ENCODE results near the gene CALY. TPM values are rescaled to one million over a fixed set of nuclear protein-coding genes. Genes with fewer than 3 reads are reported as not detected.

Gene CALY
- total RNA-seq, 1 experiment from 2014 or later: 0.47 TPM

GRCh38 chr10:133275684-133276092 is 61.0 kb downstream of the CALY start:
- no peak for ATAC-seq

GRCh38 chr10:133274751-133275683 is 61.7 kb downstream of the CALY start:
- Histone ChIP-seq H3K4me1 (ENCODE audit: control insufficient read depth in 1 of 2, insufficient read depth in 2 of 2, low read length in 2 of 2) (no peaks in the 10 kb centered on the region), H3K27ac (ENCODE audit: low read depth, low read length) (no peak overlapping the region), H3K9ac (ENCODE audit: low read length) (no peak overlapping the region), H2AFZ (ENCODE audit: low read depth, low read length, poor library complexity, severe bottlenecking) (no peak overlapping the region), H3K9me3 (ENCODE audit: control insufficient read depth in 1 of 2, insufficient read depth in 1 of 2, low read depth in 1 of 2, low read length in 2 of 2) (no peaks in the 10 kb centered on the region), H4K20me1 (ENCODE audit: insufficient read depth) (no peaks in the 10 kb centered on the region), H3K27me3 (ENCODE audit: insufficient read depth, low read length) (no peaks in the 10 kb centered on the region), H3K79me2 (ENCODE audit: insufficient read depth, low read length) (no peaks in the 10 kb centered on the region), H3K36me3 (ENCODE audit: control insufficient read depth in 1 of 2, insufficient read depth in 2 of 2, low read length in 2 of 2) (no peaks in the 10 kb centered on the region), H3K9me2 (ENCODE audit: insufficient read depth) (no peaks in the 10 kb centered on the region), H3K4me2 (ENCODE audit: low read length) (no peak overlapping the region), H3K4me3 (replicated peaks in 1 of 2; ENCODE audit: low read depth in 1 of 2, low read length in 2 of 2) (no peak overlapping the region)
- intact Hi-C loops (cut with micrococcal nuclease): no loop called here
- DNase-seq (ENCODE audit: low read depth, low spot score): no peak
- ChIA-PET CTCF (no interaction called here), POLR2A (no interaction called here), RAD21 (ENCODE audit: low non-redundant PET in 1 of 2, low total read pairs in 2 of 2, uncharacterized antibody in 2 of 2, unreplicated experiment in 2 of 2) (no interaction called here)
- ATAC-seq: no peak
- no TSS peak for BruUV-seq (replicated peaks)
- no peak for TF ChIP-seq MAX (IDR thresholded peaks at IDR 0.05)
- TF ChIP-seq POLR2A (IDR thresholded peaks at IDR 0.05; ENCODE audit: borderline replicate concordance, extremely low read depth, insufficient read depth, insufficient read length): no peak
- TF ChIP-seq TCF7L2 (IDR thresholded peaks at IDR 0.05; ENCODE audit: borderline replicate concordance, extremely low read depth, insufficient read depth, insufficient read length): no peak
- TF ChIP-seq, protein P1, sequence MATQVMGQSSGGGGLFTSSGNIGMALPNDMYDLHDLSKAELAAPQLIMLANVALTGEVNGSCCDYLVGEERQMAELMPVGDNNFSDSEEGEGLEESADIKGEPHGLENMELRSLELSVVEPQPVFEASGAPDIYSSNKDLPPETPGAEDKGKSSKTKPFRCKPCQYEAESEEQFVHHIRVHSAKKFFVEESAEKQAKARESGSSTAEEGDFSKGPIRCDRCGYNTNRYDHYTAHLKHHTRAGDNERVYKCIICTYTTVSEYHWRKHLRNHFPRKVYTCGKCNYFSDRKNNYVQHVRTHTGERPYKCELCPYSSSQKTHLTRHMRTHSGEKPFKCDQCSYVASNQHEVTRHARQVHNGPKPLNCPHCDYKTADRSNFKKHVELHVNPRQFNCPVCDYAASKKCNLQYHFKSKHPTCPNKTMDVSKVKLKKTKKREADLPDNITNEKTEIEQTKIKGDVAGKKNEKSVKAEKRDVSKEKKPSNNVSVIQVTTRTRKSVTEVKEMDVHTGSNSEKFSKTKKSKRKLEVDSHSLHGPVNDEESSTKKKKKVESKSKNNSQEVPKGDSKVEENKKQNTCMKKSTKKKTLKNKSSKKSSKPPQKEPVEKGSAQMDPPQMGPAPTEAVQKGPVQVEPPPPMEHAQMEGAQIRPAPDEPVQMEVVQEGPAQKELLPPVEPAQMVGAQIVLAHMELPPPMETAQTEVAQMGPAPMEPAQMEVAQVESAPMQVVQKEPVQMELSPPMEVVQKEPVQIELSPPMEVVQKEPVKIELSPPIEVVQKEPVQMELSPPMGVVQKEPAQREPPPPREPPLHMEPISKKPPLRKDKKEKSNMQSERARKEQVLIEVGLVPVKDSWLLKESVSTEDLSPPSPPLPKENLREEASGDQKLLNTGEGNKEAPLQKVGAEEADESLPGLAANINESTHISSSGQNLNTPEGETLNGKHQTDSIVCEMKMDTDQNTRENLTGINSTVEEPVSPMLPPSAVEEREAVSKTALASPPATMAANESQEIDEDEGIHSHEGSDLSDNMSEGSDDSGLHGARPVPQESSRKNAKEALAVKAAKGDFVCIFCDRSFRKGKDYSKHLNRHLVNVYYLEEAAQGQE (IDR thresholded peaks at IDR 0.05; ENCODE audit: low read depth): no peak
- no peak for TF ChIP-seq ZBTB33 (IDR thresholded peaks at IDR 0.05; ENCODE audit: extremely low read depth, insufficient replicate concordance, low read length)
- no peak for TF ChIP-seq ZNF274 (IDR thresholded peaks at IDR 0.05; ENCODE audit: low read depth, low read length)

More at GRCh38 chr10:133275684-133276092, 61.0 kb downstream of the CALY start:
- Histone ChIP-seq H3K27me3 (ENCODE audit: insufficient read depth, low read length) (no peaks in the 10 kb centered on the region), H4K20me1 (ENCODE audit: insufficient read depth) (no peaks in the 10 kb centered on the region), H3K4me1 (ENCODE audit: control insufficient read depth in 1 of 2, insufficient read depth in 2 of 2, low read length in 2 of 2) (no peaks in the 10 kb centered on the region), H3K9me3 (ENCODE audit: control insufficient read depth in 1 of 2, insufficient read depth in 1 of 2, low read depth in 1 of 2, low read length in 2 of 2) (no peaks in the 10 kb centered on the region), H3K36me3 (ENCODE audit: control insufficient read depth in 1 of 2, insufficient read depth in 2 of 2, low read length in 2 of 2) (no peaks in the 10 kb centered on the region), H3K9me2 (ENCODE audit: insufficient read depth) (no peaks in the 10 kb centered on the region), H3K27ac (ENCODE audit: low read depth, low read length) (no peak overlapping the region), H3K9ac (ENCODE audit: low read length) (no peak overlapping the region), H2AFZ (ENCODE audit: low read depth, low read length, poor library complexity, severe bottlenecking) (no peak overlapping the region), H3K79me2 (ENCODE audit: insufficient read depth, low read length) (no peaks in the 10 kb centered on the region), H3K4me3 (replicated peaks in 1 of 2; ENCODE audit: low read depth in 1 of 2, low read length in 2 of 2) (no peak overlapping the region), H3K4me2 (ENCODE audit: low read length) (no peak overlapping the region)
- CTCF ChIA-PET: no interaction called here
- intact Hi-C loops (cut with micrococcal nuclease): no loop called here
- TF ChIP-seq TCF7L2 (IDR thresholded peaks at IDR 0.05; ENCODE audit: borderline replicate concordance, extremely low read depth, insufficient read depth, insufficient read length) (no peak), CEBPB (IDR thresholded peaks at IDR 0.05; ENCODE audit: low read depth) (no peak), RAD21 (IDR thresholded peaks at IDR 0.05; ENCODE audit: low read depth) (no peak), FOSL1 (IDR thresholded peaks at IDR 0.05; ENCODE audit: low read depth) (no peak), CBX3 (IDR thresholded peaks at IDR 0.05; ENCODE audit: low read depth) (no peak), EGR1 (IDR thresholded peaks at IDR 0.05; ENCODE audit: low read depth) (no peak), ZNF274 (IDR thresholded peaks at IDR 0.05; ENCODE audit: low read depth, low read length) (no peak)
- RAD21 ChIA-PET (ENCODE audit: low non-redundant PET in 1 of 2, low total read pairs in 2 of 2, uncharacterized antibody in 2 of 2, unreplicated experiment in 2 of 2): no interaction called here
- no TSS peak for BruUV-seq (replicated peaks)
- POLR2A ChIA-PET: no interaction called here
- no peak for DNase-seq (ENCODE audit: low read depth, low spot score)

Data from HCT116 (cell line).